GM20431 (cell line): ENCODE measurements around the gene RABGAP1L.

ENCODE experiments used
- in situ Hi-C: fragments of 300-500 bp; cut with MseI, MboI; formaldehyde crosslinking; loops from one replicate; pipeline ENCODE4 v1.15.0; 2020; ENCODE audit warnings: low sequenced_read_pairs; ENCODE audit not compliant: unreplicated experiment

RABGAP1L gene

DNA sequence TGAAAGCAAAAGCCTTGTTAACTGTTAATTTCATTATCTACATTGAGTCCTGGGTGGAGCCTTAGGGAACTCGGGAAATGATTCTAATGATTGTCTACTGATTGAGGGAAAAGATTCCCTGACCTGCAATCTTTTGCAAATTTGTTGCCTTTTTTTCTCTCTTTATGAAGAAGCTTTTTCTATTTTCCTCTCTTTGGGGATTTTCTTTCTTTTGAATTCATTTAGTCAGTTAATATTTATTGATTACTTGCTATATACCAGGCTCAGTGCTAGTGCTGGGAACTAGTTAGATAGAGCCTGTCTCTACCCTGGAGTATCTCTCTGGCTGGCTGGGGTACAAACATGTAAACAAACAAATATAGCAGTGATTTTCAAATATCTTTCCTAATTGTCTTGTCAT lies 769.2 kb downstream of the RABGAP1L start:
- in situ Hi-C loops = no loop called here

DNA sequence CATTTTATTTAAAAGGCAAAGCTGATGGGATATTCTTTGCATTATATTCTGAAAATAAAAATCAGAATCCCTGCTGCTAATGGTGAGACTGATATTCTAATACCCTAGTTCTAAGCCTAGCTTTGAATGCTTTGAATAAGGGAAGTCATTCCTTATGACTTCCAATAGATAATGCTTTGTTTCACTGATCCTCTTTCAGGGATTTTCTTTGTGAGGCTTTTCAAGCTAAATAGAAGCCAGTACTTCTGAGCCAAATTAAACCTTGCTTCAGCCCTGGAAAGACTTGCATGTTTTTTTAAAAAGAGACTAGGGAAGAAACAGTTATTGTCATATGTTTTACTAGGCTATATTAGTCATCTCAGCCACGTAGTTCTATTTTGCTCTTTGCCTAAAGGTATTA lies 771.9 kb downstream of the RABGAP1L start:
- in situ Hi-C loops = no loop called here

DNA sequence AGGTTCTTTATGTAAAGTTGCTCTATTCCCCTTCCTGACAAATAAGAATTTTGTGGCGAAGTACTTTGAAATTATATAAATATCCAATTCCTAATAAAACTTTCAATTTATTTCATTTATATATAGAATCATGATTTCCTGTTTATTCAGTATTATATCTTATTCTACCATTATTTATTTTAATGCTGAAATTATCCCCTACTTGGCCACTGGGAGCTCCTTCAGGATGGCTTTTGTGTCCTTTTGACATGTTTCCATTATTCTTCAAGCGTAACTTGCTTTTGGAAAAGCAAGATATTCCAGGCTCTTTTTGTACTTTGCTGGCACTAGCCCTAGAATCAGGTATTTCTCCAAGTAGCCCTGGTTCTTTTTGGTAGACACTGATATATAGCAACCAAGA lies 773.3 kb downstream of the RABGAP1L start:
- in situ Hi-C loops = no loop called here

DNA sequence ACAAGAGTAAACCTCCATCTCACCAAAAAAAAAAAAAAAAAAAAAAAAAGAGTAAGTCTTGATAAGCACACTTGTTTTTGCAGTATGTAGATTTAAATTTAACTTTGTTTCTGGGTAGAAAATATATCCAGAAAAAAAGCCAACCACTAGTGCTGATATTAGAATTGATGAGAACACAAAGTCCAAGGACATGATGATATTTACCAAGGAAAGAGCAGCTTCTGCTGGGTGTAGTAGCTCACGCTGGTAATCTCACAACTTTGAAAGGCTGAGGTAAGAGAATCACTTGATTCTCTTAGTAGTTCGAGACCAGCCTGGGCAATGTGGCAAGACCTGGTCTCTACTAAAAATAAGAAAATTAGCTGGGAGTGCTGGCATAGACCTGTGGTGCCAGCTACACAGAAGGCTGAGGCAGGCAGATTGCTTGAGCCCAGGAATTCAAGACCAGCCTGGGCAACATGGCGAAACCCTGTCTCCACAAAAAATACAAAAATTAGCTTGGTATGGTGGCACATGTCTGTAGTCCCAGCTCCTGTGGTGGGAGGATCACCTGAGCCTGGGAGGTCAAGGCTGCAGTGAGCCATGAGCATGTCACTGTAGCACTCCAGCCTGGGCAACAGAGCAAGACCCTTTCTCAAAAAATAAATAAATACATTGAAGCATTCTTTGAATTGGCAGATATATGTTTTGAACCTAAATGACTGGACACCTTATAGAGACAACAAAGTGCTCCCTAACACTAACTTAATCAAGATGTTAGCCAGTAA lies 776.8 kb downstream of the RABGAP1L start:
- in situ Hi-C loops = no loop called here

DNA sequence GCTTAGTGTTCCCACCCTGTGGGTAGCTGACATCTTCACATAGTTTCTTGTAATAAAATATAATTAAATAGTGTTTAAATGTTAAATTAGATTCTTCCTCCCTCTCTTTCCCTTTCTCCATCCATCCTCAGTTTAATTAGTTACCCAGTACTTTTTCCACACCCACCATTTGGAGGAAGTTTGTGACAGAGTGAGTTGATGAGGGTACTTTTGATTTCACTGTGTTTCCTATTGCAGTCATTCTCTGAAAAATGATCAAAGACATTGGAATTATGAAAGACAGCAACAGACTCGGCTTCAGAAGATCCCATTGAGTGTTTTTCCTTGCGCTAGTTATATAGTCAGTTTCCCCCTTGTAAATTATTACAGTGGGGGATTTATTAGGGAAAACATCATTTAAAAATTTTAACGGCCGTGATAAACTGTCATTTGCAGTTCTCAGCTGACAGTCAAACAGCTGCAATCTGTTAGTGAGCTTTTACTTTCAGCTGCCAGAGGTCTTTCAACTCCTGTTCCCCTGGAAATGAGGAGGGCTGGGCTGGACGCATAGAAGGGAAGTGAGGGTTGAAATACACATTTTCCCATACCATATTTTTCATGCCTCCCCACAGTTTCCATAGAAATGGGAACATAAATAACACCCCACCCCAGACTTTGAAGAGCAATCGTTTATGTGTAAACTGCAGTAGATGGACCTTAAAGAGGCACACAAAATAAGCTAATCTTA lies 779.1 kb downstream of the RABGAP1L start:
- in situ Hi-C loops = no loop called here

DNA sequence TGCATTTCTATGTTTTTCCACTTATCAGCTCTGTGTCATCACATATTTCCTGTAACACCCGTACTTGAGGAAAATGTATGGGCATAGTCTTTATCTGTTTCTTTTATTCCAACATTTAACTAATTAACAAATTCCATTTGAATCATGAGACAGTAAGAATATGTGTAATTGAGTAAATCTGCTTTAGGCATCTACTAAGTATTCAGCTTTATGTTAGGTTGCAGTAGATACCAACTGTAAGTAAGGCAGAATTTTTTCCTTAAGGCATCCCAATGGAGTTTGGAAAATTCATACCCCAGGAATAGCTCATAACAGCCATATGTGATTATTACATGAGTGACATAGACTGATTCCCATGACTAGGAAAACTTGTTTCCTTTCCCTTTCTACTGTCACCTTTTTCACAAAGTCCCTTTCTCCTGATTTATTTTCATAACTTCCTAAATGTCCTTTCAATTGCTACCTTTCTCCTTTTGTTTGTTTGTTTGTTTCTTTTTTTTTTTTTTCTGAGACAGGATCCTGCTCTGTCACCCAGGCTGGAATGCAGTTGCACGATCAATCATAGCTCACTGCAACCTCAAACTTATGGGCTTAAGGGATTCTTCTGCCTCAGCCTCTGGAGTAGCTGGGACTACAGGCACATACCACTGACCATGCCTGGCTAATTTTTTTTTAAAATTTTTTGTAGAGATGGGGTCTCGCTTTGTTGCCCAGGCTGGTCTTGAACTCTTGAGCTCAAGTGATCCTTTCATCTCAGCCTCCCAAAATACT lies 780.6 kb downstream of the RABGAP1L start:
- in situ Hi-C loops = no loop called here

DNA sequence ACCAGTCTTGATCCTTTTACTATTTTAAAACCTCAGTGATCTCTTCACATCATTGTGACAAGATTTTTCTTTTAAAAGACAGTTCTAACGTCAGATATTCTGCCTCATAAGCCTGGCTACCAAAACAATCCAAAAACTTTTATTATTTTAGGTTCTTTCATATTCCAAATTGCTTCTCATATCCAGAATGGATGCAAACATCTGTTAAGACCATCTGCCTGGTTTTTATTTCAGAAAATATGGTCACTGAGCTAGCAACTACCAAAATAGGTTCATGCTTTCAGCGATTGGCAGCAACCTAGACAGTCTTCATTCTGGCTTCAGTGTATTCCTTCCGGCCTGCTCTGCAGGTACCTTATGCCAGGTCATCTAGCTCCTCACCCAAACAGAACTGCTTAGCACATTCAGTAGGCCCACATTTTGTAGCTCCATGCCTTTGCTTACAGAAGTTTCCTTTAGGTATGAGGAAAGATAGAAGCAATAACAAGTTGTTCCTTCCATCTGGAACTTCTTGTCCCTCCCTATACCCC lies 781.4 kb downstream of the RABGAP1L start:
- in situ Hi-C loops = no loop called here

DNA sequence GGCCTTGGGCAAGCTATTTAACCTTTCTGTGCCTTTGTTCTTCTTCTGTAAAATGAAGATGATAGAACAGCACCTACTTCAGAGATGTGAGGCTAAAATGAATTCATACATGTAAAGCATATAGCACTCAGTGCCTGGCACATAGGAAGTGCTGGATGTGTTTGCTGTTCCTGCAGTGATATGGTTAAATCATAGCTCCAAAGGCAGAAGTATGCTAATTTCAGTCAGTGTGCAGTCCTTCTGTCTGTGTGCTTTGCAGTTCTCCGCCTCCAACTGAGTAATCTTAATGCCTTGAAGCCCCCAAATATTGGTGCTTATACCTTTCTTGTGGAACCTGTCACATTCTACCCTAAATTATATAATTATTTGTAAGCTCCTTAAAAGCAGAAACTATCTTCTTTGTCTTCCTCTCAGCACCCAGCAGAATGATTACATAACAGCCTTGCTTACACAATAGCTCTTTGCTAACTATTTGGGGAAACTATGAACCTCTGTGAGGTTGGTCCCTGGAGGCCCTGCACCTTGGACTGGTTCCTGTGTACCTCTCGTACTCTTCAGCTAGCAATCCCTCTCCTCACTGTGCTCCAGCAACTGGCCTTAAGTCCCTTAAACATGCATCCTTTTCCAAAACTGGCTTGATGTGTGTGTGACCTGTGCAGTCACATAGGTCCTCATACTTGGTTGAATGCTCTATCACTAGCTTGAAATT lies 783.4 kb downstream of the RABGAP1L start:
- in situ Hi-C loops = no loop called here

DNA sequence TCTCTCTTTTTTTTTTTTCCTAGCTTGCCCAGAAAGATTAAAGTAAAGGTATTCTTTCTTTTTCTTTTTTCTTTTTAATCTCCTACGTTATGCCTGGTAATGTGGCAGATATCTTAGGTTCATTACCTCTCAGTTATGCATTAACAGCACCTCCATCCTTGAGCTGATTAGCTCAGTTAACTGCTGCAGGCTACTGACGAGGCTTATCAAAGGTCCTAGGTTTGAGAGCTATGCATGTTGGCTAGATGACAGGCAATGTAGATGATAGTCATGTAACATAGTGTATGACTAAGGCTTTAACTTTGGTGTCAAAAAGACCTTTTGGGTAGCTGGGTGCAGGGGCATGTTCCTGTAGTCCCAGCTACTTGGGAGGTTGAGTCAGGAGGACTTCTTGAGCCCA lies 786.7 kb downstream of the RABGAP1L start:
- in situ Hi-C loops = no loop called here

DNA sequence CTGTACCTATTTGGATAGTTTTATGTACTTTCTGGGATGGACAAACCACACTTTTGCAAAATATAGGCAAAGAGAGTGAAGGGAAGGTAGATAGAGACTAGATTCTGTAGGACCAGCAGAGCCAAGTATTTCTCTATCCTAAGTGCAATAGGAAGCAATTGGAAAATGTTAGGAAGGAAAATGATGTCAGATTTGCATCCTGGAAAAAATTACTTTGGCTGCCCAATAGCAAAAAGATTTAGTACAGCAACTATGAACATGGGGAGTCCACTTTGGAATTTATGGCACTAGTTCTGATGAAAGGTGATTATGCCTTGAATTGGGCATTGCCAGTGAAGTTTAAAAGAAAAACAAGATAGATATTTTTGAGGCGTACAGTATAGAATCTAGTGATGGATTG lies 789.7 kb downstream of the RABGAP1L start:
- in situ Hi-C loops = no loop called here

DNA sequence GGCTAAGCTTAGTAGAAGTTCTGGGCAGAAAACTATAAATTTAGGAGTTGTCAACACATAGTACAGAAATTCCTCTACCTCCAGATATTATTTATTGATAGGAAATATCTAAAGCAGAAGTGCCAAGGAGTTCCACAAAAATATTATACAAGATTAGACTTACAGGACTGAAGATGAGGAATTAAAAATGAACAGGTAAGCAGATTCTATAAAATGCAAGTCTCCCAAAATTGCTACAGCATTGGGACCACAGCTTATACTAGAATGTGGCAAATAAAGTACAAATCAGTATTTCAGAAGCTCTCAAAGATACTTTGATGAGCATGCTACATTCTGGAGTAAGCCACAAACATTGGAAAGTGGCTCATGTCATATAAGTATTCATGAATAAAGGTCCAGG lies 790.3 kb downstream of the RABGAP1L start:
- in situ Hi-C loops = no loop called here

DNA sequence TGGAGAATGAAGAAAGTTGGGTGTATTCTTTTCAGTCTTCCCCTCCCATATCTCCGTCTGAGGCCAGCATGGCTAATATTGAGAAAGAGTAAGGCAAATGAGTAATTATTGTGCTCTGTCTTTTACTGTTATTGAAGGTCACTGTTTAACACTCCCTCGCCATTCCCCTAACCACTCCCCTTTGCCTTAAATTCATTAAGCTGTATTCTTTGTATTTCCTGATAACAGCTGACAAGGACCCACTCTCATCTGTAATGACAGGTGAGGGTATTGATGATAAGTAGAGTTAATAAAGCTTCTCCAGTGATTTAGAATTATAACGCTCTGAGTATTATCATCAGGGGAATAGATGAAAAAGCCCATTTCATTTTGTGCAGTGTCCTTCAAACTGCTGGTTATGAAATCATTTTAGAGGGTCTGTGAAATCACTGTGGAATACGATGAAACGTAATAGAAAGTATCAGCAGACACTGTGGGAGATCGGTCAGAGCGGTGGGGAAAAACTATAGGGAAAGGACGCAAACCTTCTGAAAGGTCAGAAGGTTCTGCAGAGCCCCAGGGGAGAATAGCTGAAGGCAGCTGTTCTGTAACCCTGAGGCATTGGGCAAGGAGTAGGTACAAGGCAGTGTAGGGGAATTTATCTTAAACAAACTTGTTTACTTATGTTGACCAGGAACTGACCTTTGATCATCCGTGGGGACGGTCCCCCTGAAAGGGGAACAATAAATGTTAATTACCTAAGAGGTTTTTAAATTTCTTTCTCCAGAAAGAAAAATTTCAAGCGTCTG lies 794.2 kb downstream of the RABGAP1L start:
- in situ Hi-C loops = no loop called here

DNA sequence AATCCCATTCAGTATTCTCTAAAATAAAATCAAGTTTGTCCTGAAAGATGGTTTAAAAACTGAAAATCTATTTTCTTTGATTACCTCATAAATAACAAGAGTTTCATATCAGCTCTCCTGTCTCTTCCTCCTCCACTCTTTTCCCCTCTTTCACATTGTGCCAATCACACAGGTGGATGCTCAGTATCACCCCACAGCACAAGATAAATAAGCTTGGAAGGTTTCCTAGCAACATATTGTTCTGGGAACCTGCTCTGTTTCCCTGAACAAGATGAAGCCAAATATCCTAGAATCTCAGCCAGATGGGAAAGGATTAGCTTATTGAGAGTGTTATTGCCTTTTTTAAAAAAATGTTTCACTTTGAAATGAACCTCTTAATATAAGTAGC lies 794.7 kb downstream of the RABGAP1L start:
- in situ Hi-C loops = no loop called here

DNA sequence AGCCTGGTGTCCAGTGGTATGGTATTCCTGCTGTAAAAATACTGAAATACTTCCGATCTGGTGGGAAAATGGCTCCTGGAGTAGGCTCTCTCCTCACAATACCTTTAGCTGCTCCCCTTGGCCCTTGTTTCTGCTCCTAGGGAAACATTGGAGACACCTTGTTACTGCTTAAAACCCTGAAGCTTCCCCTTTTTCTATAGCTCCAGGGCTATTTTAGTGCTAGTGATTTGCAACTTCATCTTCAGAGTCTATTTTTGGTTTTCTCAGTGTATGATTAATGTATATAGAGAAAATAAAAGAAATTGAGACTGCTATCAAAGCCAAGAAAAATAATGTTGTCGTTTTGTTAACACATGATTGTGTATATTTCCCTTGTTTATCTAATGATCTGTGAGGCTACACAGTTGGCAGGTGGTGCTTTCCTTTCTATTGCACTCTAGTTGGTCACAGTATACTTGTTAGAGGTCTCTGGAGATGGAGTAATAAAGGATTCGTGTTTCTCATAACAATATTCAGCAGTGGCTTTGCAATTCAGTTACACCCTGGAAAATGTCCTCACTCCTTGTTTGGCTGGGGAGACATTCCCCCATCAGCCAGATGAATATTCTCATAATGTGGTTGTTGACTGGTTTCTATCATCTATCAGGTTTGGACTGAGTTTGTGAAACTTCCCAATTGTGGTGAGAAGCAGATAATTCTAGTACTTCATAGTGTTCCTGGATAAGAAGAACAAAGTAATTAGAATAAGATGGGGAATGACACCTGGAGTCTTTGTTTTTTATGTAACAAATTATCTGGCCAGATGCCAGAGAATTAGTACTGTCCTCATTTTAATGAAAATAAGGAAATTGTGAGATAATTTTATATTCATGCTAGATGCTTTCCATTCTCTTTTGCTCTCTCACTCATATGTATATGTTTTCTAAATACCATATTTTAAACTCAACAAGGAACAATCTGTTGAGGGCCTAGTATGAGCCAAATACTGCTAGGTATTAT lies 795.6 kb downstream of the RABGAP1L start:
- in situ Hi-C loops = no loop called here

DNA sequence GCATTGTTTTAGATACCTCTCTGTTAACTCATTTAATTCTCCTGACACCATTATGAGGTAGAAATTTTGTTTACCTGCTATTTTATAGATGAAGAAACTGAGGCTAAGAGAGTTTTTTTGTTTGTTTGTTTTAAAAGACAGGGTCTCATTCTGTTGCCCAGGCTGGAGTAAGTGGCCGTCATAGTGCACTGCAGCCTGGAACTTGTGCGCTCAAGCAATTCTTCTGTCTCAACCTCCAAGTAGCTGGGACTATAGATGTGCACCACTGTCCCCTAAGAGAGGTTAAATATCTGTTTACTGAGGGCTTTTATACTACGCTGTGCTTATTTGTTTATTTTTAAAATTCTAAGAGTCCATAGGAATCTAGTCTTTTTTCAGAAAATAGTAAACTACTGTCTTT lies 796.8 kb downstream of the RABGAP1L start:
- in situ Hi-C loops = no loop called here

DNA sequence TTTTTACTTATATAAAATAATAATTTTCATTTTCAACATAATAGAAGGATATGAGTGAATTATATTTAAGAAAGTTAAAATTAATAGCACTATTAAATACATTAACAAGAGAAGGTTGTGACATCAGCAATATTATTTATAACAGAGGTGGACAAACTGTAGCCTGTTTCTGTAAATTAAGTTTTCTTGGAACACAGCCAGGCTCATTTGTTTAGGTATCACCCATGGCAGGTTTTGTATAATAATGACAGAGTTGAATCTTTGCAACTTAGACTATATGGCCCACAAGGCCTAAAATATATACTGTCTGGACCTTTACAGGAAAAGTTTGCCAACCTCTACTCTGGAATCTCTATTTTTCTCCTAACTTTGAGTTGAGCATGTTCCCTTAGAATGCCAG lies 797.7 kb downstream of the RABGAP1L start:
- in situ Hi-C loops = no loop called here

DNA sequence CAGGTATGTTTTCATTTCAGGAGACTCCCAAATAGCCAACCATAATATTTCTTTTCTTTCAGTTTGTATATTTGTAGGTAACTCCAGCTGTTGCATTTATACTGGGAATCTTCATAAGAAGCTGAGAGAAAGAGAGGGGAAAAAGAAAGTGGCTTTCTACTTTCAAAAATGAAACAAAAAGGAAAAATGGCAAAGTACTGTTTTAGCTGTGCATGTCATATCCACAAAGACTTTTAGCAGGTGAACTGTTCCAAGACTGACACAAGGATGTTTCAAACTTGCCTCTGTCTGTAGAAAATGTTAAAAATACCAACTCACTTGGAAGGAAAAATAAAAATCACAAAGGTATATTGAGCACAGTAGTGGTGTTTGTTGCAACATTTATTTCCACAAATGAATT lies 798.5 kb downstream of the RABGAP1L start:
- in situ Hi-C loops = no loop called here

DNA sequence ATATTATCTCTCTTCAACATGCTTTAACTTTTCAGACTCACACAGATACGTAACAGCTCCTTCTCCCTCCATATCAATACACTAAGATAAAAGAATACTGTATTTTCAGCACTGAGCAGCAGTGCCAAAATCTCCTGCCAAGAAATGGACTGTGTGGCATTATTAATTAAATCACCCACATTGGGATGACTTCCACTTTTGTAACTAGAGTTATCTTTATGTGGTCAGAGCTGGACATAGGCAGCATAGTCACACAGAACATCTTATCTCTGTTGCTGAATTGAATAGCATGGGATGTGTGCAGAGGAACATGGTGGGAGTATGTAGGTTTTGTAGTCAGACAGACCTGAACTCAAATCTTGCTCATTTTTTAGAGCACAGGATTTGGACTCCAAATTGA lies 799.1 kb downstream of the RABGAP1L start:
- in situ Hi-C loops = no loop called here
